Suprapubic skin (tissue), 4 donors: ENCODE data around the gene AGAP3. TPM values are rescaled to one million over a fixed set of nuclear protein-coding genes. Genes with fewer than 3 reads are reported as not detected.

Experiments
- DNase-seq, 2 donors: peaks; one replicate each; pipeline ENCODE4 v3.0.0-alpha.2; 2019; ENCODE audit warnings: low spot score in 2 of 2
- H3K27ac ChIP-seq: fragments of 200-600 bp; sonication (generic); one replicate; pipeline ENCODE4 v1.5.1; 2019
- H3K27me3 ChIP-seq: fragments of 200-600 bp; sonication (generic); one replicate; pipeline ENCODE4 v1.5.1; 2019
- H3K36me3 ChIP-seq: fragments of 200-600 bp; sonication (generic); one replicate; pipeline ENCODE4 v1.5.1; 2019
- H3K4me1 ChIP-seq: fragments of 200-600 bp; sonication (generic); one replicate; pipeline ENCODE4 v1.5.1; 2019
- H3K4me3 ChIP-seq: fragments of 200-600 bp; sonication (generic); one replicate; pipeline ENCODE4 v1.5.1; 2019; ENCODE audit warnings: mild to moderate bottlenecking
- H3K9me3 ChIP-seq: fragments of 200-600 bp; sonication (generic); one replicate; pipeline ENCODE4 v1.5.1; 2019
- EP300 ChIP-seq: sonication (generic); formaldehyde crosslinking; IDR thresholded peaks from one replicate; pipeline ENCODE4 v1.6.1; 2017; ENCODE audit warnings: antibody characterized with exemption
- POLR2A ChIP-seq, 2 donors: fragments of 450-650 bp; IDR thresholded peaks; one replicate each; pipeline ENCODE4 v1.6.1; 2017; ENCODE audit warnings: antibody characterized with exemption in 2 of 2, mild to moderate bottlenecking in 2 of 2, moderate library complexity in 2 of 2
- POLR2AphosphoS5 ChIP-seq, 3 donors: sonication (generic); formaldehyde crosslinking; IDR thresholded peaks; one replicate each; pipeline ENCODE4 v1.6.1; 2017; ENCODE audit warnings: antibody characterized with exemption in 3 of 3
- WGBS: methylation state at CpG from one replicate; pipeline ENCODE4 v1.1.5; 2018; 5-methylcytosine and 5-hydroxymethylcytosine counted together
- total RNA-seq, 4 donors: library from RNA; depleted of rRNA; stranded (reverse); fragments of >200 nt; gene quantifications; one replicate each; pipeline ENCODE4 v1.1.0, GENCODE V29; 2016
- TF ChIP-seq, protein P1 (sequence below), 2 donors: fragments of 200-600 bp in 1 of 2; fragments of 450-650 bp in 1 of 2; sonication (generic) in 1 of 2; IDR thresholded peaks; one replicate each; pipeline ENCODE4 v1.5.1; 2016 to 2019; ENCODE audit warnings: antibody characterized with exemption in 2 of 2, mild to moderate bottlenecking in 1 of 2, moderate library complexity in 1 of 2

AGAP3 gene
- total RNA-seq, 4 donors from 2014 or later, result 126 to 162 (median 134) TPM

DNA sequence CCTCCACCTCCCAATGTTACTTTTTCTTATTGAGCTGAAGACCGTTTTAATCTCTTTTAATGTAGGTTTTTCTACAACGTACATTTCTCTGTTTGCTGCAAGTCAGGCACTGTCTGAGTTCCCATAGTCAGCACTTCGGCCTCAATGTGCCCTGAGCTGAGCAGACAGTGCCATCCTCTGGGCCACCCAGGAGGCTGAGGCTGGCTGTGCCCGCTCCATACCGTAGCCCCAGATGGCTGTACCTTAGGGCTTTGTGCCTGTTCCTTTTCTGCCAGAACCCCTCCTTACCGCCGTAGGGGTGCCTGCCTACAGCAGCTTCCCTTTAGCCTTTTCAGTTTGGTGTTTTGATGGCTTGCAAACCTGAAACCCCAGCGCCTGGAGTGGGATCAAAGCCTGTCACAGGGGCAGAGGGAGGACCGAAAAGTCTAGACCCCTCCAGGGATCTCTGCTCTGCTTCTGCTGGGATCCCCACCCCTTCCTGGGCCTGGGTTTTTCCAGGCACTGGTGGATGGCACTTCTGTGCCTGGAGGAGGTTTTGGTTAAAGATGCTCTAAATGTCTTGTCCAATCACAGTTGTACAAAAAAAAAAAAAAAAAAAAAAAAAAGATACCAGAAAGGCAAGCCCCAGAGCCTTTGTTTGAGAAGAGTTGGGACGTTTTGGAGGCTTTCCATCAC, 9.0 kb downstream of the AGAP3 start:
- H3K27me3 ChIP-seq, result no peaks in the 10 kb centered on the region
- no peak overlapping the region for H3K4me3 ChIP-seq
- peaks cover 28% of the 10 kb centered on the region for H3K4me1 ChIP-seq
- no peak for DNase-seq
- no peak for TF ChIP-seq EP300
- TF ChIP-seq POLR2A (IDR thresholded peaks at IDR 0.05), result no peak
- TF ChIP-seq, protein P1, sequence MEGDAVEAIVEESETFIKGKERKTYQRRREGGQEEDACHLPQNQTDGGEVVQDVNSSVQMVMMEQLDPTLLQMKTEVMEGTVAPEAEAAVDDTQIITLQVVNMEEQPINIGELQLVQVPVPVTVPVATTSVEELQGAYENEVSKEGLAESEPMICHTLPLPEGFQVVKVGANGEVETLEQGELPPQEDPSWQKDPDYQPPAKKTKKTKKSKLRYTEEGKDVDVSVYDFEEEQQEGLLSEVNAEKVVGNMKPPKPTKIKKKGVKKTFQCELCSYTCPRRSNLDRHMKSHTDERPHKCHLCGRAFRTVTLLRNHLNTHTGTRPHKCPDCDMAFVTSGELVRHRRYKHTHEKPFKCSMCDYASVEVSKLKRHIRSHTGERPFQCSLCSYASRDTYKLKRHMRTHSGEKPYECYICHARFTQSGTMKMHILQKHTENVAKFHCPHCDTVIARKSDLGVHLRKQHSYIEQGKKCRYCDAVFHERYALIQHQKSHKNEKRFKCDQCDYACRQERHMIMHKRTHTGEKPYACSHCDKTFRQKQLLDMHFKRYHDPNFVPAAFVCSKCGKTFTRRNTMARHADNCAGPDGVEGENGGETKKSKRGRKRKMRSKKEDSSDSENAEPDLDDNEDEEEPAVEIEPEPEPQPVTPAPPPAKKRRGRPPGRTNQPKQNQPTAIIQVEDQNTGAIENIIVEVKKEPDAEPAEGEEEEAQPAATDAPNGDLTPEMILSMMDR (IDR thresholded peaks at IDR 0.05), result no peak
- TF ChIP-seq POLR2AphosphoS5 (IDR thresholded peaks at IDR 0.05), result no peak
- H3K9me3 ChIP-seq, result no peaks in the 10 kb centered on the region
- no peak overlapping the region for H3K27ac ChIP-seq
- no peaks in the 10 kb centered on the region for H3K36me3 ChIP-seq
- 48% methylated on average over 10 of the region's 10 CpGs for WGBS

DNA sequence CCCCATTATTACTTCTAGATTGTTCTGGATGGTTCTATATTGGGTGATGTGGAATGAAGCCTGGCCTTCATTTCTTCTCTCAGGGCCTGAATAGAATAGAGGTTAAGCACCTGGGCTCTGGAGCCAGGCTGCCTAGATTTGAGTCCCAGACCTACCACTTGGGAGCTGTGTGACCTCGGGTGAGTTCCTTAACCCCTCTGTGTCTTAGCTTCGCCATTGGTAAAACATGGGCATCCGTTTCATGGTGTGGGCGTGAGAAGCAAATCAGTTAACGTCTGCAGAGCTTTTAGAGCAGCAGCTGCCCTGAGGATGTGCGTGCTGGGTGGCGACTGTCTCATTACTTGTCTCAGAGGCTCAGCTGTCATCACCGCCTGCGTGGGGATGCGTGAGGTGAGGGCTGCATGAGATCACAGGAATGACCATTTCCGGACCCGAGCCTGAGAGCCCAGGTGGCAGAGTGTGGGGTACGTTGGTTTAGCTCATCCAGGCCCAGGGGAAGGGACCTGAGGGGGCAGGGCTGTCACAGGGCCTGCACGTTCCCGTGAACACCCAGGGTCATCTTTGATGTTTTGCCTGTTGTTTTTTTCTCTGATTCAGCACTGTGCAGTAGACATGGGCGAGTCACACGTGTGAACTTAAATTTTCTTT, 9.7 kb downstream of the AGAP3 start:
- H3K4me1 ChIP-seq, result peaks cover 24% of the 10 kb centered on the region
- DNase-seq, result peak in 1 of 2 donors; percentile 59
- WGBS, result 79% methylated on average over 16 of the region's 17 CpGs
- no peaks in the 10 kb centered on the region for H3K27me3 ChIP-seq
- TF ChIP-seq POLR2AphosphoS5 (IDR thresholded peaks at IDR 0.05), result no peak
- TF ChIP-seq, protein P1 (IDR thresholded peaks at IDR 0.05), result no peak
- no peak for TF ChIP-seq POLR2A (IDR thresholded peaks at IDR 0.05)
- TF ChIP-seq EP300, result no peak
- H3K4me3 ChIP-seq, result no peak overlapping the region
- no peaks in the 10 kb centered on the region for H3K36me3 ChIP-seq
- no peak overlapping the region for H3K27ac ChIP-seq
- H3K9me3 ChIP-seq, result no peaks in the 10 kb centered on the region

DNA sequence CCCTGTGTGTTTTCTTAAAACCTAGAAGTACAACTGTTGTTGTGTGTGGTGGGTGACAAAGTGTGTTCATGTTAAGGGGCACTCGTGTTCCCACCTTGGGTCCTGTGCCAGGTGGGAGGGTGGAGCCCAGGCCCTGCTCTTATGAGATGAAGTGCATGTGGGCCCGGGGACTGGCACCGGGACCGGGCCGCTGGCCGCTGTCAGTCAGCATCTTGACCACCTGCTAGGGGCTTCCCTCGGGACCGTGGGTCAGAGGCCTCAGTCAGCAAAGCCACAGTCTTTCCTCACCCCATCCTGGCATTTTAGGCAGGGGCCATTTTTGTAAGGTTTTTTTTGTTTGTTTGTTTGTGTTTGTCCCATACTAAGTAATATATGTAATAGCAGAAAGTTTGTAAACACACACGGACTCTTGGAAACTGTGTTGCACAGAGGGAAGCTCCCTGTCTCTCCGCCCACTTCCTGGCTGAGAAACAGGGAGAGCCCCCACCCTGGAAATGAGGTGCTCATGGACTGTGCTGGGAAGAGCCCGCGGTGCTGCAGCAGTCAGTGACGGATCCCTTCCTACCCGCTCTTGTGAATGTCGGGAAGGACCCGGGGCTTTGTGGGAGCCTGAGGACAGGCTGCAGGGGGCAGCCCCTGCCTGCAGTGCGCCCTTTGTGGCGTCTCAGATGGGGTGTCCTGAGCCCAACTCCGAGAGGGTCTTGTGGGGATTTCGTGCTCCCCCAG, 13.4 kb downstream of the AGAP3 start:
- TF ChIP-seq POLR2AphosphoS5 (IDR thresholded peaks at IDR 0.05) (no peak), EP300 (no peak), POLR2A (IDR thresholded peaks at IDR 0.05) (no peak)
- TF ChIP-seq, protein P1 (IDR thresholded peaks at IDR 0.05), result no peak
- Histone ChIP-seq H3K4me3 (no peak overlapping the region), H3K27me3 (no peaks in the 10 kb centered on the region), H3K9me3 (no peaks in the 10 kb centered on the region), H3K4me1 (peaks cover 26% of the 10 kb centered on the region), H3K36me3 (no peaks in the 10 kb centered on the region), H3K27ac (no peak overlapping the region)
- WGBS, result 65% methylated on average over 17 of the region's 20 CpGs
- DNase-seq, result peak in 1 of 2 donors; percentile 56

DNA sequence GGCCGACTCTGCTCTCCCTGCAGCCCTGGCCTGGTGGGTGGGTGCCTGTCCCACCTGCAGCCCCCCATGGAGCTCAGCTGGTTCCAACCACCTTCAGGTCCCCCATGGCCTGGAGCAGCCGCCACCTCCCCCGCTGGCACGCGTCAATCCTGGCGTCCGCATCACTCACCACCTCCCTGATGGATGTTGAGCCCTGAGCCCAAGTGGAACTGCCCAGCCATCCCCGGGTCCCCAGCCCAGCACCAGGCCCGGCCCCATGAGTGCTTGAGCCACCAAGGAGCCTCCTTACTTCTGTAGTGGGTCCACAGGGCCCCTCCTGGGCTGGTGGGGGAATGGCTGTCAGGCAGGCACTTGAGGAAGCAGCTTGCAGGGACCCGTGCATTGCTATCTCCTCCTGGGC, 14.6 kb downstream of the AGAP3 start:
- peak in 1 of 2 donors; percentile 59 for DNase-seq
- 98% methylated on average over 7 of the region's 10 CpGs for WGBS
- no peaks in the 10 kb centered on the region for H3K9me3 ChIP-seq
- no peaks in the 10 kb centered on the region for H3K36me3 ChIP-seq
- H3K27me3 ChIP-seq, result no peaks in the 10 kb centered on the region
- no peak overlapping the region for H3K27ac ChIP-seq
- H3K4me3 ChIP-seq, result no peak overlapping the region
- peaks cover 29% of the 10 kb centered on the region for H3K4me1 ChIP-seq
- TF ChIP-seq EP300 (no peak), POLR2A (IDR thresholded peaks at IDR 0.05) (no peak), POLR2AphosphoS5 (IDR thresholded peaks at IDR 0.05) (no peak)
- TF ChIP-seq, protein P1 (IDR thresholded peaks at IDR 0.05), result no peak
